ENCODE data around the gene IL17D. TPM values are rescaled to one million over a fixed set of nuclear protein-coding genes. Genes with fewer than 3 reads are reported as not detected.

IL17D gene
- total RNA-seq, 1 donor from 2014 or later: 5.4 TPM

GRCh38 chr13:20709782-20710181 is 6.3 kb downstream of the IL17D start:
- no peak for DNase-seq (ENCODE audit: low spot score in 2 of 2, unreplicated experiment in 2 of 2)
- TF ChIP-seq CTCF (IDR thresholded peaks at IDR 0.05; ENCODE audit: unreplicated experiment): no peak
- Mint-ChIP-seq H3K27me3 (ENCODE audit: low read depth) (peaks cover 3% of the 10 kb centered on the region), H3K27ac (no peak overlapping the region), H3K4me1 (peaks cover 9% of the 10 kb centered on the region), H3K36me3 (no peaks in the 10 kb centered on the region), H3K9me3 (no peaks in the 10 kb centered on the region), H3K4me3 (no peak overlapping the region)

GRCh38 chr13:20711301-20712044 is 8.0 kb downstream of the IL17D start:
- peaks cover 9% of the 10 kb centered on the region for H3K4me1 Mint-ChIP-seq
- H3K9me3 Mint-ChIP-seq: no peaks in the 10 kb centered on the region
- no peak for TF ChIP-seq CTCF (IDR thresholded peaks at IDR 0.05; ENCODE audit: unreplicated experiment)
- no peak overlapping the region for H3K27ac Mint-ChIP-seq
- DNase-seq (ENCODE audit: low spot score in 2 of 2, unreplicated experiment in 2 of 2): no peak
- H3K36me3 Mint-ChIP-seq: no peaks in the 10 kb centered on the region
- H3K27me3 Mint-ChIP-seq (ENCODE audit: low read depth): no peaks in the 10 kb centered on the region
- no peak overlapping the region for H3K4me3 Mint-ChIP-seq

- Mint-ChIP-seq H3K4me3 (peak overlapping the region; percentile 51), H3K27ac (no peak overlapping the region), H3K4me1 (peaks cover 9% of the 10 kb centered on the region), H3K9me3 (no peaks in the 10 kb centered on the region), H3K27me3 (ENCODE audit: low read depth) (peaks cover 3% of the 10 kb centered on the region), H3K36me3 (no peaks in the 10 kb centered on the region)
- DNase-seq (ENCODE audit: low spot score in 2 of 2, unreplicated experiment in 2 of 2): no peak
- no peak for TF ChIP-seq CTCF (IDR thresholded peaks at IDR 0.05; ENCODE audit: unreplicated experiment)
These were observed 9.5 kb downstream of the IL17D start for GRCh38 chr13:20713014-20713376.

- Mint-ChIP-seq H3K27ac (no peak overlapping the region), H3K4me3 (no peak overlapping the region), H3K4me1 (peaks cover 9% of the 10 kb centered on the region), H3K9me3 (no peaks in the 10 kb centered on the region), H3K36me3 (no peaks in the 10 kb centered on the region), H3K27me3 (ENCODE audit: low read depth) (peaks cover 3% of the 10 kb centered on the region)
- no peak for TF ChIP-seq CTCF (IDR thresholded peaks at IDR 0.05; ENCODE audit: unreplicated experiment)
- no peak for DNase-seq (ENCODE audit: low spot score in 2 of 2, unreplicated experiment in 2 of 2)
These were observed 10.3 kb downstream of the IL17D start for GRCh38 chr13:20713751-20714150.

GRCh38 chr13:20714161-20714560 is 10.7 kb downstream of the IL17D start:
- no peak for DNase-seq (ENCODE audit: low spot score in 2 of 2, unreplicated experiment in 2 of 2)
- Mint-ChIP-seq H3K4me3 (no peak overlapping the region), H3K9me3 (no peaks in the 10 kb centered on the region), H3K27ac (no peak overlapping the region), H3K4me1 (peaks cover 9% of the 10 kb centered on the region), H3K36me3 (no peaks in the 10 kb centered on the region), H3K27me3 (ENCODE audit: low read depth) (peaks cover 3% of the 10 kb centered on the region)
- no peak for TF ChIP-seq CTCF (IDR thresholded peaks at IDR 0.05; ENCODE audit: unreplicated experiment)
